Mucosa of descending colon (tissue), 3 donors: ENCODE results near the gene KCTD6. TPM values are rescaled to one million over a fixed set of nuclear protein-coding genes. Genes with fewer than 3 reads are reported as not detected.

Source experiments
- ATAC-seq: fragments of 200-7000 bp; cut with Tn5 transposase; one replicate; pipeline ENCODE4 v1.9.1; 2020; ENCODE audit warnings: mild to moderate bottlenecking, moderate library complexity
- DNase-seq, 3 donors: peaks; one replicate each; pipeline ENCODE4 v3.0.0-alpha.2; 2020
- H3K36me3 ChIP-seq: fragments of 200-600 bp; one replicate; pipeline ENCODE4 v1.8.0; 2021; ENCODE audit warnings: low read depth, mild to moderate bottlenecking
- H3K4me1 ChIP-seq: fragments of 200-600 bp; one replicate; pipeline ENCODE4 v1.8.0; 2021; ENCODE audit warnings: low read depth, mild to moderate bottlenecking
- H3K4me3 ChIP-seq: fragments of 200-600 bp; one replicate; pipeline ENCODE4 v1.8.0; 2021; ENCODE audit warnings: mild to moderate bottlenecking
- H3K9me3 ChIP-seq: fragments of 200-600 bp; one replicate; pipeline ENCODE4 v1.8.0; 2021; ENCODE audit warnings: mild to moderate bottlenecking
- CTCF ChIP-seq: fragments of 200-600 bp; IDR thresholded peaks from one replicate; pipeline ENCODE4 v1.8.0; 2022; ENCODE audit warnings: antibody characterized with exemption, mild to moderate bottlenecking
- intact Hi-C, 2 donors: fragments of 100-400 bp; cut with DNase I in 1 of 2; cut with micrococcal nuclease in 1 of 2; formaldehyde crosslinking; loops; one replicate each; pipeline versions ENCODE4 v1.11.0 to v1.11.1; 2022; cut with DNase I, micrococcal nuclease
- total RNA-seq, 3 donors: library from RNA; stranded (reverse); fragmentation: NEBNext Ultra II Directional in 2 of 3; extraction: Animal tissue kit (Norgen Biotek cat#: 25700) in 2 of 3; gene quantifications; one replicate each; pipeline versions ENCODE4 v1.2.1 to v1.2.4, GENCODE V29; 2021 to 2023
- donor health status: DM: no; HTN: no; CAD: no; lungs with moderate emphysema.
- donor health status: DM: no; HTN: no; CAD: no.
- donor health status: DM: no; HTN: yes; CAD: no.

KCTD6 gene
- total RNA-seq, 3 donors from 2014 or later: 6.5 to 11.4 (median 8.7) TPM

GRCh38 chr3:58487140-58487886, 4.6 kb upstream of the KCTD6 start:
- no peaks in the 10 kb centered on the region for H3K4me1 ChIP-seq
- ATAC-seq (no peak), DNase-seq (peak in 1 of 3 donors; percentile 51)
- no peaks in the 10 kb centered on the region for H3K36me3 ChIP-seq
- no peak overlapping the region for H3K4me3 ChIP-seq
- no peak for TF ChIP-seq CTCF
- H3K9me3 ChIP-seq: no peaks in the 10 kb centered on the region
- intact Hi-C loops: no loop called here

GRCh38 chr3:58488967-58489366, 2.9 kb upstream of the KCTD6 start:
- intact Hi-C loops: no loop called here
- DNase-seq (no peak), ATAC-seq (no peak)
- no peak for TF ChIP-seq CTCF
- Histone ChIP-seq H3K4me3 (no peak overlapping the region), H3K4me1 (peaks cover 4% of the 10 kb centered on the region), H3K9me3 (no peaks in the 10 kb centered on the region), H3K36me3 (no peaks in the 10 kb centered on the region)

- Histone ChIP-seq H3K4me3 (no peak overlapping the region), H3K4me1 (peaks cover 9% of the 10 kb centered on the region), H3K36me3 (no peaks in the 10 kb centered on the region), H3K9me3 (no peaks in the 10 kb centered on the region)
- TF ChIP-seq CTCF: no peak
- intact Hi-C loops: no loop called here
- DNase-seq (peak; percentile 32 to 73 (median 64)), ATAC-seq (no peak)
These were observed 915 bp upstream of the KCTD6 start for GRCh38 chr3:58490860-58491501.

- intact Hi-C loops: no loop called here
- Histone ChIP-seq H3K4me3 (peak overlapping the region; percentile 56), H3K36me3 (no peaks in the 10 kb centered on the region), H3K9me3 (no peaks in the 10 kb centered on the region), H3K4me1 (peaks cover 12% of the 10 kb centered on the region)
- TF ChIP-seq CTCF: no peak
- ATAC-seq (no peak), DNase-seq (peak in 2 of 3 donors; percentile 25 to 40)
These were observed 604 bp downstream of the KCTD6 start for GRCh38 chr3:58492494-58492905.

GRCh38 chr3:58494107-58494506, 2.2 kb downstream of the KCTD6 start:
- no peak overlapping the region for H3K4me3 ChIP-seq
- TF ChIP-seq CTCF: no peak
- no peaks in the 10 kb centered on the region for H3K9me3 ChIP-seq
- no peak for DNase-seq
- no peaks in the 10 kb centered on the region for H3K36me3 ChIP-seq
- no peak for ATAC-seq
- intact Hi-C loops: no loop called here
- H3K4me1 ChIP-seq: peaks cover 12% of the 10 kb centered on the region
